NT2/D1 (cell line): ENCODE data around the gene C1orf21.

ENCODE experiments used
- YY1 ChIP-seq: IDR thresholded peaks from 2 replicates; pipeline ENCODE4 v1.6.1; 2011; ENCODE audit not compliant: insufficient read length, insufficient read depth
- ZNF274 ChIP-seq: IDR thresholded peaks from 2 replicates; pipeline ENCODE4 v1.6.1; 2011; ENCODE audit warnings: mild to moderate bottlenecking, low read depth, low read length

DNA sequence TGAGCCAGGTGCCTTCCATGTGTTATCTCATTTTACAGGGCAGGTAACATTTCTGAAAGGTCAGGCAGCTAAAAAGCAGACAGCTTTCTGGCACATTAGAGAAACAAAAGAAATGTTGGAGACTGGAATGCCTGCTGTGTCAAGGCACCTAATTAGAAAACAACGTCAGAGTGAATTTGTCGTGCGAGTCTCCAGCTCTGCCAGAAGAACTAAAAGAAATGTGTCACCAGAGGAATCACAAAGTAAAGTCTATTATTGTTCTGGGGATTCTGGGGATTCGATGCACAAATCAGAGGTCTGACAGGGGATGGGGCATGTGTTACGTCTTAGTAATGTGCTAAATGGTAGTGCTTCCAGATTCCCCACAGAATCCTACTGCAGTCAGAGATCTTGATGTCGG, 278.5 kb downstream of the C1orf21 start:
- no peak for TF ChIP-seq YY1
- no peak for TF ChIP-seq ZNF274
